ENCODE data around the gene PTPRQ. TPM values are rescaled to one million over a fixed set of nuclear protein-coding genes. Genes with fewer than 3 reads are reported as not detected.

PTPRQ gene
- total and polyA plus RNA-seq, 9 of the 15 experiments (the other 6 are each of a cell fraction or from before 2014, with no cell fraction given): not detected

- no peak for TF ChIP-seq BRF2 (IDR thresholded peaks at IDR 0.05; ENCODE audit: borderline replicate concordance, insufficient read depth, insufficient read length)
- no peak for TF ChIP-seq SMAD2 (IDR thresholded peaks at IDR 0.05; ENCODE audit: low read depth, low read length)
- TF ChIP-seq ZBTB2 (IDR thresholded peaks at IDR 0.05): no peak
- no peak for TF ChIP-seq TGIF2 (CRISPR knock-in tag; IDR thresholded peaks at IDR 0.05)
Observed at GRCh38 chr12:80531646-80532045, 87.6 kb downstream of the PTPRQ start (continued).

DNA sequence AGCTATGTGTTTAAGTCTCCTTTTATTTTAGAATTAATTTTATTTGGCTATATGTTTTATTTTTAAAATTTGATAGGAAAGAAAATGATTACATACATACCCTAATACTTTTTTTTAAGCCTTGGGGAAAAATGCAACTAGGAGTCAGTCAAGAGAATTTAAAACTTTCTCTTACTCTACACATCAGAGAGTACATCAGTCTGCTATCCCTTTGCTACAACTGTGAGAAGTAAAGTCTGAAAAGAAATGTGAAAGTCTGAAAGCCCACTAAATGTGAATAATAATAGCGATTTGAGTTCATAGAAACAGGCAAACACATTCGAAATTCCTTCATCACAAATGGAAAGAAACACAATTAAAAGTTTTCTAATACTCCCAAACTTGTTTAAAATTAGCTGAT is 95.0 kb downstream of the PTPRQ start:
- CTCF ChIA-PET (ENCODE audit: low intra/inter-chr PET ratio): no interaction called here
- intact Hi-C loops (cut with micrococcal nuclease): no loop called here
- POLR2A ChIA-PET: no interaction called here
- H3K27me3 ChIP-seq (ENCODE audit: control insufficient read depth in 2 of 2, insufficient read depth in 2 of 2, low read length in 2 of 2): no peaks in the 10 kb centered on the region
- whole genome bisulfite sequencing (ENCODE audit: insufficient coverage, low coverage, missing lambda C conversion rate): 4% methylated on average over 2 of the region's 2 CpGs
- no peak overlapping the region for H3K4me3 ChIP-seq
- no peaks in the 10 kb centered on the region; the same call in 1 of the 2 replicates for H3K9me3 ChIP-seq (replicated peaks; ENCODE audit: control insufficient read depth, insufficient read depth, low read depth, low read length)
- DNase-seq (ENCODE audit: extremely low read depth in 1 of 4, low spot score in 3 of 4): no peak
- no peaks in the 10 kb centered on the region for H4K20me1 ChIP-seq (replicated peaks; ENCODE audit: control insufficient read depth, insufficient read depth, low read length)
- no peak overlapping the region for H2AFZ ChIP-seq (ENCODE audit: low read depth, low read length)
- no peak for ATAC-seq
- no peak overlapping the region for H3K9ac ChIP-seq (ENCODE audit: insufficient read depth in 1 of 2, low read depth in 2 of 2, low read length in 2 of 2)
- no peak overlapping the region for H3K4me2 ChIP-seq (ENCODE audit: insufficient read depth, low read length)
- FAIRE-seq: no peak
- no peaks in the 10 kb centered on the region for H3K79me2 ChIP-seq (ENCODE audit: control insufficient read depth, insufficient read depth, low read length)
- H3K4me1 ChIP-seq (replicated peaks in 1 of 2; ENCODE audit: control insufficient read depth in 2 of 2, insufficient read depth in 2 of 2, low read length in 2 of 2): no peaks in the 10 kb centered on the region
- no TSS peak for BruUV-seq (replicated peaks)
- no peaks in the 10 kb centered on the region for H3K9me1 ChIP-seq (ENCODE audit: control insufficient read depth, insufficient read depth, low read length)
- in situ Hi-C loops (cut with MboI): no loop called here
- H3K36me3 ChIP-seq (ENCODE audit: control insufficient read depth, insufficient read depth, low read length): no peaks in the 10 kb centered on the region
- H3K27ac ChIP-seq (ENCODE audit: extremely low read depth, low read depth, low read length): no peak overlapping the region
- no peak for TF ChIP-seq ZNF253 (CRISPR knock-in tag; conservative IDR thresholded peaks at IDR 0.05)
- no peak for TF ChIP-seq GTF2A2 (tag; IDR thresholded peaks at IDR 0.05)
- TF ChIP-seq, protein P1, sequence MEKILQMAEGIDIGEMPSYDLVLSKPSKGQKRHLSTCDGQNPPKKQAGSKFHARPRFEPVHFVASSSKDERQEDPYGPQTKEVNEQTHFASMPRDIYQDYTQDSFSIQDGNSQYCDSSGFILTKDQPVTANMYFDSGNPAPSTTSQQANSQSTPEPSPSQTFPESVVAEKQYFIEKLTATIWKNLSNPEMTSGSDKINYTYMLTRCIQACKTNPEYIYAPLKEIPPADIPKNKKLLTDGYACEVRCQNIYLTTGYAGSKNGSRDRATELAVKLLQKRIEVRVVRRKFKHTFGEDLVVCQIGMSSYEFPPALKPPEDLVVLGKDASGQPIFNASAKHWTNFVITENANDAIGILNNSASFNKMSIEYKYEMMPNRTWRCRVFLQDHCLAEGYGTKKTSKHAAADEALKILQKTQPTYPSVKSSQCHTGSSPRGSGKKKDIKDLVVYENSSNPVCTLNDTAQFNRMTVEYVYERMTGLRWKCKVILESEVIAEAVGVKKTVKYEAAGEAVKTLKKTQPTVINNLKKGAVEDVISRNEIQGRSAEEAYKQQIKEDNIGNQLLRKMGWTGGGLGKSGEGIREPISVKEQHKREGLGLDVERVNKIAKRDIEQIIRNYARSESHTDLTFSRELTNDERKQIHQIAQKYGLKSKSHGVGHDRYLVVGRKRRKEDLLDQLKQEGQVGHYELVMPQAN (IDR thresholded peaks at IDR 0.05; ENCODE audit: borderline replicate concordance): no peak
- TF ChIP-seq ZNF639 (CRISPR knock-in tag; conservative IDR thresholded peaks at IDR 0.05 in 1 of 2, IDR thresholded peaks at IDR 0.05 in 1 of 2): no peak
- no peak for TF ChIP-seq SMARCC2 (IDR thresholded peaks at IDR 0.05; ENCODE audit: low read depth)
- TF ChIP-seq, protein P2, sequence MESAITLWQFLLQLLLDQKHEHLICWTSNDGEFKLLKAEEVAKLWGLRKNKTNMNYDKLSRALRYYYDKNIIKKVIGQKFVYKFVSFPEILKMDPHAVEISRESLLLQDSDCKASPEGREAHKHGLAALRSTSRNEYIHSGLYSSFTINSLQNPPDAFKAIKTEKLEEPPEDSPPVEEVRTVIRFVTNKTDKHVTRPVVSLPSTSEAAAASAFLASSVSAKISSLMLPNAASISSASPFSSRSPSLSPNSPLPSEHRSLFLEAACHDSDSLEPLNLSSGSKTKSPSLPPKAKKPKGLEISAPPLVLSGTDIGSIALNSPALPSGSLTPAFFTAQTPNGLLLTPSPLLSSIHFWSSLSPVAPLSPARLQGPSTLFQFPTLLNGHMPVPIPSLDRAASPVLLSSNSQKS (CRISPR knock-in tag; IDR thresholded peaks at IDR 0.05): no peak
- TF ChIP-seq FOXM1 (IDR thresholded peaks at IDR 0.05; ENCODE audit: low read depth): no peak
- TF ChIP-seq FOXM1 (CRISPR knock-in tag; IDR thresholded peaks at IDR 0.05; ENCODE audit: low read depth): no peak

Measured in K562 (cell line).